Measurements from ENCODE around the gene ABCA1.

ABCA1 gene

GRCh38 chr9:104800068-104800785 is 127.7 kb downstream of the ABCA1 start:
- DNase-seq (ENCODE audit: low spot score): no peak

GRCh38 chr9:104798209-104798995 is 129.6 kb downstream of the ABCA1 start:
- FAIRE-seq (no peak), DNase-seq (ENCODE audit: low spot score) (no peak)

More at GRCh38 chr9:104800068-104800785, 127.7 kb downstream of the ABCA1 start:
- no peak for FAIRE-seq

- FAIRE-seq (no peak), DNase-seq (ENCODE audit: low spot score) (no peak)
Observed at GRCh38 chr9:104795857-104796256, 132.1 kb downstream of the ABCA1 start.

GRCh38 chr9:104795082-104795481 is 132.9 kb downstream of the ABCA1 start:
- no peak for DNase-seq (ENCODE audit: low spot score)
- FAIRE-seq: no peak

GRCh38 chr9:104794070-104794469 is 133.9 kb downstream of the ABCA1 start:
- DNase-seq (ENCODE audit: low spot score) (no peak), FAIRE-seq (no peak)

GRCh38 chr9:104788251-104788650 is 139.7 kb downstream of the ABCA1 start:
- DNase-seq (ENCODE audit: low spot score) (no peak), FAIRE-seq (no peak)

- DNase-seq (ENCODE audit: low spot score): no peak
- no peak for FAIRE-seq
Observed at GRCh38 chr9:104787306-104788015, 140.5 kb downstream of the ABCA1 start.

GRCh38 chr9:104786293-104786692 is 141.7 kb downstream of the ABCA1 start:
- no peak for FAIRE-seq

GRCh38 chr9:104784098-104784497 is 143.9 kb downstream of the ABCA1 start:
- no peak for FAIRE-seq

More at GRCh38 chr9:104786293-104786692, 141.7 kb downstream of the ABCA1 start:
- no peak for DNase-seq (ENCODE audit: low spot score)

GRCh38 chr9:104783588-104783987 is 144.4 kb downstream of the ABCA1 start:
- FAIRE-seq (no peak), DNase-seq (ENCODE audit: low spot score) (no peak)

More at GRCh38 chr9:104784098-104784497, 143.9 kb downstream of the ABCA1 start:
- DNase-seq (ENCODE audit: low spot score): no peak

GRCh38 chr9:104780796-104781395 is 147.1 kb downstream of the ABCA1 start:
- FAIRE-seq: no peak

GRCh38 chr9:104779946-104780535 is 147.9 kb downstream of the ABCA1 start:
- no peak for DNase-seq (ENCODE audit: low spot score)
- no peak for FAIRE-seq

More at GRCh38 chr9:104780796-104781395, 147.1 kb downstream of the ABCA1 start:
- DNase-seq (ENCODE audit: low spot score): peak; percentile 27

- DNase-seq (ENCODE audit: low spot score): no peak
- no peak for FAIRE-seq
Observed at GRCh38 chr9:104779334-104779733, 148.6 kb downstream of the ABCA1 start.

GRCh38 chr9:104778802-104779201 is 149.2 kb downstream of the ABCA1 start:
- DNase-seq (ENCODE audit: low spot score) (no peak), FAIRE-seq (no peak)

- FAIRE-seq (no peak), DNase-seq (ENCODE audit: low spot score) (no peak)
Observed at GRCh38 chr9:104776797-104777196, 151.2 kb downstream of the ABCA1 start.

- FAIRE-seq: no peak
- DNase-seq (ENCODE audit: low spot score): no peak
Observed at GRCh38 chr9:104775976-104776375, 152.0 kb downstream of the ABCA1 start.

GRCh38 chr9:104775574-104775936 is 152.4 kb downstream of the ABCA1 start:
- FAIRE-seq (no peak), DNase-seq (ENCODE audit: low spot score) (no peak)

- DNase-seq (ENCODE audit: low spot score): no peak
- no peak for FAIRE-seq
Observed at GRCh38 chr9:104774831-104775573, 153.0 kb downstream of the ABCA1 start.

GRCh38 chr9:104774132-104774531 is 153.8 kb downstream of the ABCA1 start:
- DNase-seq (ENCODE audit: low spot score): no peak
- no peak for FAIRE-seq

GRCh38 chr9:104772714-104773510 is 155.0 kb downstream of the ABCA1 start:
- DNase-seq (ENCODE audit: low spot score) (no peak), FAIRE-seq (no peak)
